Stomach smooth muscle (tissue), 2 donors: ENCODE measurements around the gene LIN52.
"Not testable (repeated sequence)": the region's sequence is repeated elsewhere in the genome, so short reads cannot be mapped to it uniquely, and the experiment has no call there.

ENCODE experiments used
- H3K27ac ChIP-seq: one replicate; pipeline ENCODE4 v1.7.0; 2013; ENCODE audit warnings: mild to moderate bottlenecking, low read length, inconsistent platforms
- H3K27me3 ChIP-seq, 2 donors: one replicate each; pipeline ENCODE4 v1.7.0; 2013; ENCODE audit warnings: low read length in 2 of 2; ENCODE audit not compliant: insufficient read depth in 2 of 2, control insufficient read depth in 1 of 2
- H3K36me3 ChIP-seq, 2 donors: one replicate each; pipeline ENCODE4 v1.7.0; 2013; ENCODE audit warnings: low read length in 2 of 2; ENCODE audit not compliant: control insufficient read depth in 2 of 2, insufficient read depth in 2 of 2
- H3K4me1 ChIP-seq: one replicate; pipeline ENCODE4 v1.7.0; 2013; ENCODE audit warnings: low read length; ENCODE audit not compliant: control insufficient read depth, insufficient read depth
- H3K4me3 ChIP-seq, 2 donors: one replicate each; pipeline ENCODE4 v1.7.0; 2013; ENCODE audit warnings: low read length in 2 of 2
- H3K9ac ChIP-seq, 2 donors: one replicate each; pipeline ENCODE4 v1.7.0; 2013; ENCODE audit warnings: low read length in 2 of 2, mild to moderate bottlenecking in 1 of 2
- H3K9me3 ChIP-seq, 2 donors: one replicate each; pipeline ENCODE4 v1.7.0; 2013; ENCODE audit warnings: low read length in 2 of 2; ENCODE audit not compliant: control insufficient read depth in 2 of 2
- donor health status: healthy.
- donor health status: Pancreatic carcinoma.

Gene LIN52

DNA sequence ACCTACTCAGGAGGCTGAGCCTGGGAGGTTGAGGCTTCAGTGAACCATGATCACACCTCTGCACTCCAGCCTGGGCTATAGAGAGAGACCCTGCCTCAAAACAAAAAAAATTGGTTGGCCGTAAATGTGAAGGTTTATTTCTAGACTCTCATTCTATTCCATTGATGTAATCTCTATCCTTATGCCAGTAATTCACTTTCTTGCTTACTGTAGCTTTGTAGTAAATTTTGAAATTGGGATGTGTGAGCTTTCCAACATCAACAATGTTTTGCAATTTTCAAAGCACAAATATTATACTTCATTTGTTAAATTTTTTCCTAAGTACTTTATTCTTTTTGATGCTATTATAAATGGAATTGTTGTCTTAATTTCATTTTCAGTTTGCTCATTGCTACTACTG lies 24.6 kb downstream of the LIN52 start:
- Histone ChIP-seq H3K9me3 (no peaks in the 10 kb centered on the region), H3K36me3 (peaks cover 0 to 5% of the 10 kb centered on the region in 2 donors), H3K27me3 (no peaks in the 10 kb centered on the region), H3K4me3 (no peak overlapping the region), H3K9ac (no peak overlapping the region), H3K27ac (no peak overlapping the region), H3K4me1 (no peaks in the 10 kb centered on the region)

DNA sequence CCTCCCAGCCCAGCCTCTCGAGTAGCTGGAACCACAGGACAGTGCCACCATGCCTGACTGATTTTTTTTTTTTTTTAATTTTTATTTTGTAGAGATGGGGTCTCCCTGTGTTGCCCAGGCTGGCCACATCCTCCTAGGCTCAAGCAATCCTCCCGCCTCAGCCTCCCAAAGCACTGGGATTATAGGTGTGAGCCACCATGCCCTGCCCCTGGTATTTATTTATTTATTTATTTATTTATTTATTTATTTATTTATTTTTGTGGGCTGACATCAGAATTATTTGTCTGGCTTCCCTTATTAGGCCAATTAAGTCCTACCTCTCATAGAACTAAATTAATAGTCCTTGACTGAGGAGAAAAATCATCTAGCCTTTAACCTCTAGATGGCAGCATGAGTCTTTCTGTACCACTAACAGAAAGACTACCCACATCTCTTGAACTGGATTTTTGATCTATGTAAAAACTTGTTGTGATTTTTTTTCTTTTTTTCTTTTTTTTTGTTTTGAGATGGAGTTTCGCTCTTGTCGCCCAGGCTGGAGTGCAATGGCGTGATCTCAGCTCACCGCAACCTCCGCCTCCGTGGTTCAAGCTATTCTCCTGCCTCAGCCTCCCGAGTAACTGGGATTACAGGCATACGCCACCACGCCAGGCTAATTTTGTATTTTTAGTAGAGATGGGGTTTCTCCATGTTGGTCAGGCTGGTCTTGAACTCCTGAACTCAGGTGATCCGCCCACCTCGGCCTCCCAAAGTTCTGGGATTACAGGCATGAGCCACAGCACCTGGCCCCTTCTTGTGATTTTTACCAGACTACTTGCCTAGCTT lies 26.9 kb downstream of the LIN52 start:
- H3K9me3 ChIP-seq, H3K36me3 ChIP-seq, H3K4me1 ChIP-seq, H3K27me3 ChIP-seq, H3K4me3 ChIP-seq, H3K27ac ChIP-seq, H3K9ac ChIP-seq: not testable (repeated sequence)

DNA sequence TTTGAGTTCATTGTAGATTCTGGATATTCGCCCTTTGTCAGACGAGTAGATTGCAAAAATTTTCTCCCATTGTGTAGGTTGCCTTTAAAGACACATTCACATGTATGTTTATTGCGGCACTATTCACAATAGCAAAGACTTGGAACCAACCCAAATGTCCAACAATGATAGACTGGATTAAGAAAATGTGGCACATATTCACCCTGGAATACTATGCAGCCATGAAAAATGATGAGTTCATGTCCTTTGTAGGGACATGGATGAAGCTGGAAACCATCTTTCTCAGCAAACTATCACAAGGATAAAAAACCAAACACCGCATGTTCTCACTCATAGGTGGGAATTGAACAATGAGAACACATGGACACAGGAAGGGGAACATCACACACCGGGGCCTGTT lies 40.7 kb downstream of the LIN52 start:
- not testable (repeated sequence) for H3K27me3 ChIP-seq, H3K9ac ChIP-seq, H3K36me3 ChIP-seq, H3K4me1 ChIP-seq, H3K4me3 ChIP-seq, H3K27ac ChIP-seq, H3K9me3 ChIP-seq

DNA sequence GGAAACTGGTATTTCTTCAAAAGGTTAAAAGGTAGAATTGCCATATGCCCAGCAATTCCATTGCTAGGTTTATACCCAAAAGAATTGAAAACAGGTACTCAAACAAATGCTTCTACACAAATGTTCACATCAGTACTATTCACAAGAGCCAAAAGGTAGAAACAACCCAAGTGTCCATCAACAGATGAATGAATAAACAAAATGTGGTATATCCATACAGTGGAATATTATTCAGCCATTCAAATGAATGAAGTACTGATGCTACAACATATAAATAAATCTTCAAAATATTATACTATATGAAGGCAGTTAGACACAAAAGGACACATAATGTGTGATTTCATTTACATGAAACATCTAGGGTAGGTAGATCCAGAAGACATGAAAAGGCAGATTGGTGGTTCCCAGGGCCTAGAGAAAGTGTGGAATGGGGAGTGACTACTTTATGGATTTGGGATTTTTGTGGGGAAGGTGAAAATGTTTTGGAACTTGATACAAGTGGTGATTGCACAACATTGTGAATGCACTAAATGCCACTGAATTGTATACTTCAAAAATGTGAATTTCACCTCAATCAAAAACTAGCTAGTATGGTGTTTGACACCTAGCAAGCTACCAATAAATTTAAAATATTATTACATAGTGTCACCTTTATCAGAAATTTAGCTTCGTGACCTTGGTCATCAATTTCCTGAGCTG lies 41.7 kb downstream of the LIN52 start:
- no peaks in the 10 kb centered on the region for H3K4me1 ChIP-seq
- no peaks in the 10 kb centered on the region for H3K27me3 ChIP-seq
- H3K9me3 ChIP-seq, result no peaks in the 10 kb centered on the region
- H3K4me3 ChIP-seq, result no peak overlapping the region
- no peak overlapping the region for H3K9ac ChIP-seq
- peaks cover 0 to 2% of the 10 kb centered on the region in 2 donors for H3K36me3 ChIP-seq
- H3K27ac ChIP-seq, result no peak overlapping the region

DNA sequence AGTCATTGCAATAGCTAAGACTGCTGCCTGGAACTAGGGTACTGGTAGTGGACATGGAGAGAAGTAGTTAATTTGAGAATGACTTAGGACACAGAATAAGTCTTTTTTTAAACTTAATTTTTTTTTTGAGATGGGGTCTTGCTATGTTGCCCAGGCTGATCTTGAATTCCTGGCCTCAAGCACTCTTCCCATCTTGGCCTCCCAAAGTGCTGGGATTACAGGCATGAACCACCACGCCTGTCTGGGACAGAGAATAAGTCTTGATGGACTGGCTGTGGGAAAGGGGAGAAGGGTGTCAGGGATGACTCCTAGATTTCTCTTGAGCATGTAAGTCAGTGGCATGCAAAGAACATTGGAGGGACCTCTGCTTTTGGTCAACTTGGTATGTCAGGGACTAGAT lies 42.9 kb downstream of the LIN52 start:
- H3K9ac ChIP-seq, result no peak overlapping the region
- H3K4me1 ChIP-seq, result no peaks in the 10 kb centered on the region
- H3K4me3 ChIP-seq, result no peak overlapping the region
- H3K27me3 ChIP-seq, result no peaks in the 10 kb centered on the region
- H3K27ac ChIP-seq, result no peak overlapping the region
- no peaks in the 10 kb centered on the region for H3K9me3 ChIP-seq
- H3K36me3 ChIP-seq, result peaks cover 0 to 2% of the 10 kb centered on the region in 2 donors

DNA sequence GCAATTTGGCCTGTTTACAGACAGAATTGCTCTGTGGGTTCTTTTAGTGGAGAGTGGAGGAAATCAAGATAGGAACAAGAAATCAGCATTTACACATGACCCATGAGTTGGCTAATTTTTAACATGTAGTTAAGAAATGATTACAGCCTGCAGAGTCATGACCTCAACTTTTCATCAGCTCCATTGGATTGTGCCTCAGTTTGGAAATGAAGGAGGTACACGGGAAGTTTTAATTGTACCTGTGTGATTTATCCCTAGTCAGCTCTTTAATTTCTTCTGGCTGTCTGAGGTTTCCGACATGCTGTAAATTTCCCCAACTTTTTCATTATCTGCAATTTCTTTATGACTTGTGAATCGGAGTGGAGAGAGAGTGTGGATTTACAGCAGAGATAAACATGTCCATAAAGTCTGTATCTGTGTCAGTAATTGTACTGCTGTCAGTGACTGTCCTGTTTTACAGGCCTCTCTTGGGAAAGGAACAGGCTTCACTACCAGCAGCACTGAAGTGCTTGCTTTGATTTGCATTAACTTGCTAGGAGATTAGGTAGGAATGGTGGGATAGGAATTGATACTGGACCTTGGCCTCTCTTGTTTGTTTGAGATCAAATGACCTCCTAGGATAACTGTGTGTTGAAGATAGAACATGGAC lies 49.2 kb downstream of the LIN52 start:
- Histone ChIP-seq H3K9me3 (no peaks in the 10 kb centered on the region), H3K9ac (no peak overlapping the region)

DNA sequence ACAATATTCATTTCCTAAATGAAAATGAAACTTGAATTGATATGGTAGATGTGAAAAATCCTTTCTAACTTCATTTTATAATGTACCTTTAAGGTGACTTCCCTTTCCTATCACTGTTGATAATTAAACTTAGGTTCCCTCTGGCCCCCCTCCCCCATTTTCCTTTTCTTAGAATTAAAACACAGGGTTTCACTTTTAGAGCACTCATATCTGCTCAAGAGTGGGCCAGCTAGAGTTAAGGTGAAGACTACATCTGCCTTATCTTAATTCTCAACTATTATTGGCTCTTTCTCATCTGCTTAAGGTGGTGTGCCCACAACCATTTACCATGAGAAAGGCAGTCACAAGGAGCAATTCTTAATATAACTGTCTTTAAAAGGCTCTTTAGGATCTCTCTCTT lies 49.7 kb downstream of the LIN52 start:
- H3K9me3 ChIP-seq, result no peaks in the 10 kb centered on the region
- H3K9ac ChIP-seq, result no peak overlapping the region
- no peaks in the 10 kb centered on the region for H3K27me3 ChIP-seq
- H3K27ac ChIP-seq, result no peak overlapping the region
- no peaks in the 10 kb centered on the region for H3K4me1 ChIP-seq
- no peak overlapping the region for H3K4me3 ChIP-seq
- no peaks in the 10 kb centered on the region for H3K36me3 ChIP-seq

More for the DNA sequence above, 49.2 kb downstream of the LIN52 start:
- Histone ChIP-seq H3K27me3 (no peaks in the 10 kb centered on the region), H3K36me3 (no peaks in the 10 kb centered on the region), H3K27ac (no peak overlapping the region), H3K4me1 (no peaks in the 10 kb centered on the region), H3K4me3 (no peak overlapping the region)

DNA sequence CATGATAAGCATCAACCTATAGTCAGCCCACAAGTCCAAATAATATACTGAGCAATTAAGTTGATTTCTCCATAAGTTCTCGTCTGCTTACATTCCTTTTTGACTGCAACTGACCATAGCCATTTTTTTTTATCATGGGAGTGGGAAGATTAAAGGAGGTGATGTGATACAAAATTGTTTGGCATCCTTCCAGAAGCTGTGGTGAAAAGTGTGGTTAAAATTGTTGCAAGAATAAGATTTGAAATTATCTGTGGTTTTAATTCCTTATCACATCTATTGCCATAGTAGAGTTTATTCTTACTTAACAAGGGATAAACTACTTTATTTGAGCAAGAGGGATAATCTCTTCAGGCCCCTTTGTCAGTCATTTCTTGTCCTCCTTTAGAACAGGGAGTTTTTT lies 50.7 kb downstream of the LIN52 start:
- Histone ChIP-seq H3K9ac (no peak overlapping the region), H3K36me3 (no peaks in the 10 kb centered on the region), H3K27me3 (no peaks in the 10 kb centered on the region), H3K9me3 (no peaks in the 10 kb centered on the region), H3K27ac (no peak overlapping the region), H3K4me3 (no peak overlapping the region), H3K4me1 (no peaks in the 10 kb centered on the region)

DNA sequence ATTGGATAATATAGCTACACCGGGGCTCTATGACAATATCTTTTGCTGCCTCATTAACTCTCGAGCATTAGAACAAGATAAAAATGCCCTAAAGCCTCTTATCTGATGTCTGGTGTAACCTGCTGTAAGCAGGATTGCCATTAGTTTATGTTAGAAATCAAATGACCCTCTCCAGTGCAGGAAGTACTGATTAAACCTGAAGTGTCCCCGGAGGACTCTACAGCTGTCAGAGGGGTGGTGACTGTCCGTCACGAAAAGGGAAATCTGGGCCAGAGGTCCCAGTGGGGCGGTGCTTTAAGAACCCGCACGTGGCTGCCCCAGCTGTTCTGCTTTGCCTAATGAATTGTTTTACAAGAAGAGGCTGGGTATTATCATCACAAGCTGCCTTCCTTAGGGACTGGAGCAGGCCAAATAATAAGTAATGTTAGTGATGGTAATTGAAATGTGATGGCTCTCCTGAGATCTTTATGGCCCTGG lies 55.7 kb downstream of the LIN52 start:
- no peak overlapping the region for H3K9ac ChIP-seq
- no peaks in the 10 kb centered on the region for H3K9me3 ChIP-seq
- H3K4me3 ChIP-seq, result no peak overlapping the region
- H3K27me3 ChIP-seq, result no peaks in the 10 kb centered on the region
- no peaks in the 10 kb centered on the region for H3K4me1 ChIP-seq
- H3K36me3 ChIP-seq, result no peaks in the 10 kb centered on the region
- H3K27ac ChIP-seq, result no peak overlapping the region

DNA sequence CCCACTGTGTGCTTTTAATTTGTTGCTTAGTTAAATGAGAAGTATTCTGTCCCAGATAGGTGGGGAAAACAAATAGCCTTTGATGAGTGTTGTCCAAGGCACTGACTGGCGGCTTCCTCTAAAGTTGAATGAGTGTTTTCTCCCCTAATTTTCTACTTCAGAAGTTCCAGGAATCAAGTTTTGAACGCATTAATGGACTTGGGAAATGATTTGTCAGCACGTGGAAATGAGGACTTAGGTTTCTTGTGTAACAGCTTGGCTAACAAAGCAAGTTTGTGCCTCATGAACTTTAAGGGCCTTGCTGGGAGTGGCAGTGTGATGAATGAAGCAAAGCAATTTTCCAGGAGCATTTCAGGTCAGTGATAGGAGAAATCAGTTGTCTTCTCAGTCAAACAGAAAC lies 56.9 kb downstream of the LIN52 start:
- H3K36me3 ChIP-seq, result no peaks in the 10 kb centered on the region
- H3K4me3 ChIP-seq, result no peak overlapping the region
- no peaks in the 10 kb centered on the region for H3K9me3 ChIP-seq
- H3K9ac ChIP-seq, result no peak overlapping the region
- H3K4me1 ChIP-seq, result no peaks in the 10 kb centered on the region
- H3K27me3 ChIP-seq, result no peaks in the 10 kb centered on the region
- no peak overlapping the region for H3K27ac ChIP-seq
